HG02973 (cell line): ENCODE measurements around the gene TRIM41.
"Not testable (repeated sequence)": the region's sequence is repeated elsewhere in the genome, so short reads cannot be mapped to it uniquely, and the experiment has no call there.

Source experiments
- ATAC-seq: cut with Tn5 transposase; IDR thresholded peaks from one replicate; pipeline ENCODE4 v1.9.1; 2021; ENCODE audit warnings: moderate library complexity; ENCODE audit not compliant: unreplicated experiment

The TRIM41 gene

GRCh38 chr5:181246276-181247049 lies 23.4 kb downstream of the TRIM41 start:
- peak; percentile 41 for ATAC-seq

GRCh38 chr5:181248277-181248676 lies 25.2 kb downstream of the TRIM41 start:
- no peak for ATAC-seq

- ATAC-seq, result no peak
Measured at GRCh38 chr5:181255276-181255675, 32.2 kb downstream of the TRIM41 start.

GRCh38 chr5:181255836-181256578 lies 32.9 kb downstream of the TRIM41 start:
- no peak for ATAC-seq

- no peak for ATAC-seq
Measured at GRCh38 chr5:181258576-181258975, 35.5 kb downstream of the TRIM41 start.

- no peak for ATAC-seq
Measured at GRCh38 chr5:181259283-181259682, 36.2 kb downstream of the TRIM41 start.

GRCh38 chr5:181259974-181260719 lies 37.1 kb downstream of the TRIM41 start:
- ATAC-seq, result no peak

GRCh38 chr5:181260720-181261319 lies 37.7 kb downstream of the TRIM41 start, which contains the start of gene TRIM52:
Gene TRIM52, minus strand, starts transcription at chr5:181261143. Its CDS starts 330 bp downstream, at chr5:181260813.
- peak; percentile 82 for ATAC-seq

- ATAC-seq, result peak; percentile 47
Measured at GRCh38 chr5:181261320-181262049, 38.4 kb downstream of the TRIM41 start.

GRCh38 chr5:181263633-181264032 lies 40.6 kb downstream of the TRIM41 start:
- no peak for ATAC-seq

- no peak for ATAC-seq
Measured at GRCh38 chr5:181265092-181265671, 42.1 kb downstream of the TRIM41 start.

GRCh38 chr5:181267291-181267904 lies 44.3 kb downstream of the TRIM41 start:
- ATAC-seq, result not testable (repeated sequence)

- ATAC-seq, result not testable (repeated sequence)
Measured at GRCh38 chr5:181267907-181268306, 44.8 kb downstream of the TRIM41 start.

GRCh38 chr5:181271081-181271480 lies 48.0 kb downstream of the TRIM41 start:
- no peak for ATAC-seq

- ATAC-seq, result not testable (repeated sequence)
Measured at GRCh38 chr5:181273433-181273744, 50.3 kb downstream of the TRIM41 start.

GRCh38 chr5:181280251-181280762 lies 57.2 kb downstream of the TRIM41 start:
- no peak for ATAC-seq

- ATAC-seq, result no peak
Measured at GRCh38 chr5:181281077-181281983, 58.2 kb downstream of the TRIM41 start.

- no peak for ATAC-seq
Measured at GRCh38 chr5:181281984-181282316, 58.9 kb downstream of the TRIM41 start.
